Keratinocyte (primary cell): ENCODE data around the gene SAMHD1. TPM values are rescaled to one million over a fixed set of nuclear protein-coding genes. Genes with fewer than 3 reads are reported as not detected.
A peak's percentile ranks its signal among the peaks of the same experiment; 100 is the strongest.

ENCODE experiments used
- DNase-seq: peaks from one replicate; pipeline ENCODE4 v3.0.0-alpha.2; 2011; ENCODE audit warnings: low read depth, missing footprints, low spot score
- FAIRE-seq: peaks from 2 replicates; lab custom pipeline; 2011; peaks lifted over from hg19 to GRCh38; lab: Jason Lieb, UNC
- H2AFZ ChIP-seq: 2 replicates; pipeline ENCODE4 v1.6.0; 2012; ENCODE audit warnings: low read length, control low read depth, inconsistent platforms; ENCODE audit not compliant: control insufficient read depth
- H3K27ac ChIP-seq: 2 replicates; pipeline ENCODE4 v1.5.1; 2011; ENCODE audit warnings: low read length; ENCODE audit not compliant: control insufficient read depth, insufficient read depth
- H3K27me3 ChIP-seq: 3 replicates; pipeline ENCODE4 v1.6.0; 2011; ENCODE audit warnings: low read length; ENCODE audit not compliant: control insufficient read depth, insufficient read depth; ENCODE audit errors: extremely low read depth
- H3K36me3 ChIP-seq, 2 experiments: 2 replicates in 1 of 2; 3 replicates in 1 of 2; pipeline ENCODE4 v1.5.1; 2011; ENCODE audit warnings: low read length in 2 of 2, mild to moderate bottlenecking in 1 of 2; ENCODE audit not compliant: control insufficient read depth in 2 of 2, insufficient read depth in 2 of 2; ENCODE audit errors: extremely low read depth in 1 of 2
- H3K4me1 ChIP-seq: 3 replicates; pipeline ENCODE4 v1.5.1; 2011; ENCODE audit warnings: low read length; ENCODE audit not compliant: control insufficient read depth, insufficient read depth; ENCODE audit errors: extremely low read depth
- H3K4me2 ChIP-seq: 3 replicates; pipeline ENCODE4 v1.6.0; 2011; ENCODE audit warnings: low read depth, low read length; ENCODE audit not compliant: control insufficient read depth, insufficient read depth; ENCODE audit errors: extremely low read depth
- H3K4me3 ChIP-seq, 3 experiments: fragments of 200-600 bp in 1 of 3; sonication (generic) in 1 of 3; 2 replicates in 2 of 3; 3 replicates in 1 of 3; pipeline ENCODE4 v1.5.1; 2011 to 2016; ENCODE audit warnings: low read length in 3 of 3, mild to moderate bottlenecking in 3 of 3, control low read depth in 2 of 3, inconsistent platforms in 1 of 3, low read depth in 1 of 3, mixed read lengths in 1 of 3, mixed run types in 1 of 3, moderate library complexity in 1 of 3; ENCODE audit not compliant: control insufficient read depth in 2 of 3, insufficient read depth in 2 of 3; ENCODE audit errors: extremely low read depth in 1 of 3
- H3K79me2 ChIP-seq: 2 replicates; pipeline ENCODE4 v1.6.0; 2012; ENCODE audit warnings: low read length; ENCODE audit not compliant: control insufficient read depth, insufficient read depth
- H3K9ac ChIP-seq: 3 replicates; pipeline ENCODE4 v1.6.0; 2011; ENCODE audit warnings: low read length; ENCODE audit not compliant: control insufficient read depth, insufficient read depth; ENCODE audit errors: extremely low read depth
- H3K9me1 ChIP-seq: 3 replicates; pipeline ENCODE4 v1.6.0; 2011; ENCODE audit warnings: low read length; ENCODE audit not compliant: control insufficient read depth, insufficient read depth; ENCODE audit errors: extremely low read depth
- H3K9me3 ChIP-seq: 2 replicates; pipeline ENCODE4 v1.5.1; 2012; ENCODE audit warnings: low read depth, low read length; ENCODE audit not compliant: control insufficient read depth
- H4K20me1 ChIP-seq: 3 replicates; pipeline ENCODE4 v1.6.0; 2011; ENCODE audit warnings: low read length; ENCODE audit not compliant: control insufficient read depth, insufficient read depth; ENCODE audit errors: extremely low read depth
- EZH2 ChIP-seq: IDR thresholded peaks from one replicate; pipeline ENCODE4 v1.6.1; 2012; ENCODE audit warnings: inconsistent platforms, mild to moderate bottlenecking, low read length, moderate library complexity
- dilution Hi-C: fragments of 300-500 bp; cut with MboI; formaldehyde crosslinking; loops from one replicate; pipeline ENCODE4 v1.7.0; 2020; ENCODE audit warnings: low sequenced_read_pairs; ENCODE audit not compliant: extremely low pct_ligation_motif_present
- polyA plus RNA-seq, 5 experiments: library from polyadenylated mRNA; depleted of rRNA in 3 of 5; stranded (reverse) in 3 of 5; stranded (forward) in 1 of 5; unstranded in 1 of 5; fragments of >200 nt; gene quantifications; 1 replicate in 1 of 5; 2 replicates in 3 of 5; 3 replicates in 1 of 5; pipeline versions ENCODE4 v1.2.1 to v1.2.3, GENCODE V29; 2011 to 2012; ENCODE audit warnings: missing spikeins in 2 of 5, low read depth in 1 of 5, low replicate concordance in 1 of 5
- TF ChIP-seq, protein P1 (sequence below), 3 experiments: IDR thresholded peaks in 1 of 3; conservative IDR thresholded peaks in 1 of 3; optimal IDR thresholded peaks in 1 of 3; 2 replicates in 2 of 3; 3 replicates in 1 of 3; pipeline versions ENCODE3 to v1.5.1; 2011; ENCODE audit warnings: low read length in 3 of 3, mild to moderate bottlenecking in 3 of 3, moderate library complexity in 2 of 3, control low read depth in 1 of 3, inconsistent platforms in 1 of 3; ENCODE audit not compliant: insufficient read depth in 2 of 3; ENCODE audit errors: extremely low read depth in 1 of 3

SAMHD1 gene
- polyA plus RNA-seq, 1 donor (not counting 4 experiments of a cell fraction or from before 2014, with no cell fraction given), result 26.5 TPM

DNA sequence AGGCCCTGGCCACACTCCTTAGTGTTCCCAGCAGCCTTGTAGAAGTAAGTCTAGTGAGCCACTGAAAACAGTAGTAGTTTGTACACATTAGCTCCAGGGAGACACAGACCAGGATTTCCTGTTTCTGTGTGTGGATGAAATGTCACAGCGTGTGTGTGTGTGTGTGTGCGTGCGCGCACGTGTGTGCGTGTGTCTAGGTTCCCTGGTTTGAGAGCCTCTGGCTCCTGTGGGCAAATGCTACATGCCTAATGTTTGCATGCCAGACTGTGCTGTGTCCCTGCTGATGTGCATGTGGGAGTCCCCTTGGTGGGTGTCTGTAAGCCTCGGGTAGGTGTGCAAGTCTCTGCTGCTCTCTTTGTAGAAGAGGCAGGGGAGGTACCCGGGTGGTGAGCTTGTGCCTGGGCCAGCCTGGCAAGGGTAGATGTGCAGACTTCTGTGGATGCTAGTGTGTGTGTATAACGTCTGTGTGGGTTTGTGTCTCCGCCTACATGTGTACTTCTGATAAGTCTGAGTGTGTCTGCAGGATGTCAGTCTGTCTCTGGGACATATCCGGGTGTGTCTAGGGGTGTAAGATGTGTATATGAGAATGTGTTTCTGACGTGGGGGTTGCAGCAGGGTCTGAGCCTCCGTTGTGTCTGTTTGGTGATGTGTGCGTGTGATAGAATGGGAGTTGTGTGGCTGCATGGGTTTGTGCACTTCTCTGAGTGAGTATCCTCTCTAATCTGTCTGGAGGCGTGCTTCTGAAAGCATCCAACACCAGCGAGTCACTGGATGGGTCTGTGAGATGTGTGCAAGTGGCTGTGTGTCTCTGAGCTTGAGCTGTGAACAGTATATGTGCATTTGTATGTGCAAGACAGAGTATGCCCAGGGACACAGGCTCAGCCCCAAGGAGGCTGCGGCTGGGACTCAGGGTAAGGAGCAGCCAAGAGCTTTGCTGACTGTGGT, 94.5 kb downstream of the SAMHD1 start:
- Histone ChIP-seq H4K20me1 (peaks cover 4% of the 10 kb centered on the region), H3K4me2 (peak overlapping the region; percentile 42), H3K27me3 (no peaks in the 10 kb centered on the region), H3K27ac (peak overlapping the region; percentile 32), H3K9me1 (peaks cover 10% of the 10 kb centered on the region), H3K36me3 (peaks cover 2 to 22% of the 10 kb centered on the region in 2 experiments), H3K4me1 (peaks cover 80% of the 10 kb centered on the region), H3K9ac (peak overlapping the region; percentile 8), H3K79me2 (peaks cover 91% of the 10 kb centered on the region), H3K9me3 (no peaks in the 10 kb centered on the region), H3K4me3 (no peak overlapping the region), H2AFZ (no peak overlapping the region)
- FAIRE-seq, result peak; percentile 51
- dilution Hi-C loops, result no loop called here
- no peak for DNase-seq
- TF ChIP-seq EZH2, result no peak
- TF ChIP-seq, protein P1, sequence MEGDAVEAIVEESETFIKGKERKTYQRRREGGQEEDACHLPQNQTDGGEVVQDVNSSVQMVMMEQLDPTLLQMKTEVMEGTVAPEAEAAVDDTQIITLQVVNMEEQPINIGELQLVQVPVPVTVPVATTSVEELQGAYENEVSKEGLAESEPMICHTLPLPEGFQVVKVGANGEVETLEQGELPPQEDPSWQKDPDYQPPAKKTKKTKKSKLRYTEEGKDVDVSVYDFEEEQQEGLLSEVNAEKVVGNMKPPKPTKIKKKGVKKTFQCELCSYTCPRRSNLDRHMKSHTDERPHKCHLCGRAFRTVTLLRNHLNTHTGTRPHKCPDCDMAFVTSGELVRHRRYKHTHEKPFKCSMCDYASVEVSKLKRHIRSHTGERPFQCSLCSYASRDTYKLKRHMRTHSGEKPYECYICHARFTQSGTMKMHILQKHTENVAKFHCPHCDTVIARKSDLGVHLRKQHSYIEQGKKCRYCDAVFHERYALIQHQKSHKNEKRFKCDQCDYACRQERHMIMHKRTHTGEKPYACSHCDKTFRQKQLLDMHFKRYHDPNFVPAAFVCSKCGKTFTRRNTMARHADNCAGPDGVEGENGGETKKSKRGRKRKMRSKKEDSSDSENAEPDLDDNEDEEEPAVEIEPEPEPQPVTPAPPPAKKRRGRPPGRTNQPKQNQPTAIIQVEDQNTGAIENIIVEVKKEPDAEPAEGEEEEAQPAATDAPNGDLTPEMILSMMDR (optimal IDR thresholded peaks at IDR 0.05 in 1 of 3, IDR thresholded peaks at IDR 0.05 in 1 of 3, conservative IDR thresholded peaks at IDR 0.05 in 1 of 3; ENCODE audit: extremely low read depth in 1 of 3, insufficient read depth in 2 of 3, low read length in 3 of 3), result no peak

DNA sequence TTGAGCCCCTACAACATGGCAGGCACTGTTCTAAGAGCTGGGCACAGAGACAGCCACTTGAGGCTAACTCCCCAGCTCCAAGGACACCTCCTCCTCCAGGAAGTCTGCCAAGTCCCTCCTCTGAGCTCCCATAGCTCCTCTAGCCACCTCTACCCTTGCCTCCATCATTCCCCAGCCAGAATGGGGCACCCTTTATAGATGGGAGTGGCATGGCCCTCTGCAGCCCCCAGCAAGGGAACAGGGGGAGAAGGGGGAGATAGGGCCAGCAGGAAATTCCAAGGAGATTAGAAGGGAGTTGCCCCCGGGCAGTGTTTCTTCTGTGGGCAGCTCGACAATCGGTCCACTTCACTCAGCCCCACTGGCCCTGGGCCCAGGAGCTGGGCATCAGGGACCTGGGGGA, 95.3 kb downstream of the SAMHD1 start:
- H4K20me1 ChIP-seq, result peaks cover 4% of the 10 kb centered on the region

More for the DNA sequence above, 95.3 kb downstream of the SAMHD1 start:
- dilution Hi-C loops, result no loop called here
- no peaks in the 10 kb centered on the region for H3K9me3 ChIP-seq
- no peaks in the 10 kb centered on the region for H3K27me3 ChIP-seq
- H3K4me1 ChIP-seq, result peaks cover 73% of the 10 kb centered on the region
- DNase-seq (no peak), FAIRE-seq (peak; percentile 17)
- peaks cover 10% of the 10 kb centered on the region for H3K9me1 ChIP-seq
- H3K4me2 ChIP-seq, result peak overlapping the region; percentile 42
- peaks cover 3 to 22% of the 10 kb centered on the region in 2 experiments for H3K36me3 ChIP-seq
- H3K79me2 ChIP-seq, result peaks cover 91% of the 10 kb centered on the region
- H3K4me3 ChIP-seq, result no peak overlapping the region
- H3K9ac ChIP-seq, result no peak overlapping the region
- TF ChIP-seq, protein P1 (optimal IDR thresholded peaks at IDR 0.05 in 1 of 3, IDR thresholded peaks at IDR 0.05 in 1 of 3, conservative IDR thresholded peaks at IDR 0.05 in 1 of 3; ENCODE audit: extremely low read depth in 1 of 3, insufficient read depth in 2 of 3, low read length in 3 of 3), result no peak
- no peak for TF ChIP-seq EZH2
- H3K27ac ChIP-seq, result peak overlapping the region; percentile 32
- no peak overlapping the region for H2AFZ ChIP-seq
